Mucosa of descending colon (tissue), 3 donors: ENCODE results near the gene CASZ1. TPM values are rescaled to one million over a fixed set of nuclear protein-coding genes. Genes with fewer than 3 reads are reported as not detected.

Experiments
- ATAC-seq: fragments of 200-7000 bp; cut with Tn5 transposase; one replicate; pipeline ENCODE4 v1.9.1; 2020; ENCODE audit warnings: mild to moderate bottlenecking, moderate library complexity
- DNase-seq, 3 donors: peaks; one replicate each; pipeline ENCODE4 v3.0.0-alpha.2; 2020
- H3K36me3 ChIP-seq: fragments of 200-600 bp; one replicate; pipeline ENCODE4 v1.8.0; 2021; ENCODE audit warnings: low read depth, mild to moderate bottlenecking
- H3K4me1 ChIP-seq: fragments of 200-600 bp; one replicate; pipeline ENCODE4 v1.8.0; 2021; ENCODE audit warnings: low read depth, mild to moderate bottlenecking
- H3K4me3 ChIP-seq: fragments of 200-600 bp; one replicate; pipeline ENCODE4 v1.8.0; 2021; ENCODE audit warnings: mild to moderate bottlenecking
- H3K9me3 ChIP-seq: fragments of 200-600 bp; one replicate; pipeline ENCODE4 v1.8.0; 2021; ENCODE audit warnings: mild to moderate bottlenecking
- CTCF ChIP-seq: fragments of 200-600 bp; IDR thresholded peaks from one replicate; pipeline ENCODE4 v1.8.0; 2022; ENCODE audit warnings: antibody characterized with exemption, mild to moderate bottlenecking
- intact Hi-C, 2 donors: fragments of 100-400 bp; cut with DNase I in 1 of 2; cut with micrococcal nuclease in 1 of 2; formaldehyde crosslinking; loops; one replicate each; pipeline versions ENCODE4 v1.11.0 to v1.11.1; 2022; cut with DNase I, micrococcal nuclease
- total RNA-seq, 3 donors: library from RNA; stranded (reverse); fragmentation: NEBNext Ultra II Directional in 2 of 3; extraction: Animal tissue kit (Norgen Biotek cat#: 25700) in 2 of 3; gene quantifications; one replicate each; pipeline versions ENCODE4 v1.2.1 to v1.2.4, GENCODE V29; 2021 to 2023
- donor health status: DM: no; HTN: no; CAD: no; lungs with moderate emphysema.
- donor health status: DM: no; HTN: no; CAD: no.
- donor health status: DM: no; HTN: yes; CAD: no.

The CASZ1 gene
- total RNA-seq, 3 donors from 2014 or later = 66.5 to 110 (median 84.5) TPM

- TF ChIP-seq CTCF = no peak
- Histone ChIP-seq H3K9me3 (no peaks in the 10 kb centered on the region), H3K4me3 (no peak overlapping the region), H3K36me3 (no peaks in the 10 kb centered on the region), H3K4me1 (peaks cover 17% of the 10 kb centered on the region)
- DNase-seq (no peak), ATAC-seq (no peak)
- intact Hi-C loops = loop anchor here in 1 of 2 donors (10.0 kb wide), 1 partner anchor 95 kb away; no protein-coding TSS in a partner anchor
Observed at GRCh38 chr1:10789803-10790702, 6.4 kb downstream of the CASZ1 start.

GRCh38 chr1:10789047-10789791 lies 7.2 kb downstream of the CASZ1 start:
- no peak for ATAC-seq
- Histone ChIP-seq H3K36me3 (no peaks in the 10 kb centered on the region), H3K9me3 (no peaks in the 10 kb centered on the region), H3K4me1 (peaks cover 17% of the 10 kb centered on the region), H3K4me3 (no peak overlapping the region)
- intact Hi-C loops = no loop called here
- no peak for TF ChIP-seq CTCF
- DNase-seq = no peak

- peaks cover 14% of the 10 kb centered on the region for H3K4me1 ChIP-seq
- peak in 1 of 3 donors; percentile 51 for DNase-seq
Observed at GRCh38 chr1:10788592-10789006, 7.8 kb downstream of the CASZ1 start.

GRCh38 chr1:10787286-10787685 lies 9.2 kb downstream of the CASZ1 start:
- no peak for DNase-seq
- TF ChIP-seq CTCF = no peak
- Histone ChIP-seq H3K36me3 (no peaks in the 10 kb centered on the region), H3K4me1 (peaks cover 16% of the 10 kb centered on the region), H3K4me3 (no peak overlapping the region), H3K9me3 (no peaks in the 10 kb centered on the region)
- no peak for ATAC-seq
- intact Hi-C loops = no loop called here

More at GRCh38 chr1:10788592-10789006, 7.8 kb downstream of the CASZ1 start:
- Histone ChIP-seq H3K4me3 (no peak overlapping the region), H3K36me3 (no peaks in the 10 kb centered on the region), H3K9me3 (no peaks in the 10 kb centered on the region)
- TF ChIP-seq CTCF = no peak
- peak; percentile 31 for ATAC-seq
- intact Hi-C loops = no loop called here

- Histone ChIP-seq H3K36me3 (no peaks in the 10 kb centered on the region), H3K9me3 (no peaks in the 10 kb centered on the region), H3K4me3 (no peak overlapping the region), H3K4me1 (peaks cover 23% of the 10 kb centered on the region)
- no peak for ATAC-seq
- no peak for TF ChIP-seq CTCF
- no peak for DNase-seq
- intact Hi-C loops = no loop called here
Observed at GRCh38 chr1:10785728-10786638, 10.5 kb downstream of the CASZ1 start.
